Endothelial cell of umbilical vein (primary cell): Measurements from ENCODE around the gene C12orf57. TPM values are rescaled to one million over a fixed set of nuclear protein-coding genes. Genes with fewer than 3 reads are reported as not detected.

Experiments used
- BruUV-seq: library from RNA; stranded (reverse); fragments of 400-500 nt; replicated peaks from 2 replicates; lab custom pipeline; 2021; lab: Mats Ljungman, UMichigan
- CTCF ChIA-PET: fragments of 300-600, 350-600 bp; sonication (Branson Sonifier 250); formaldehyde crosslinking; loops from one replicate; lab custom pipeline; 2021; ENCODE audit warnings: antibody characterized with exemption, inconsistent platforms; lab: Charles Lee
- POLR2A ChIA-PET: fragments of 300-600, 350-600 bp; sonication (Branson Sonifier 250); formaldehyde crosslinking; loops from one replicate; lab custom pipeline; 2021; ENCODE audit warnings: antibody characterized with exemption, inconsistent platforms; lab: Charles Lee
- DNase-seq: peaks from one replicate; pipeline ENCODE4 v3.0.0-alpha.2; 2011; ENCODE audit warnings: low read depth, low spot score
- FAIRE-seq: peaks from 2 replicates; lab custom pipeline; 2011; peaks lifted over from hg19 to GRCh38; lab: Jason Lieb, UNC
- H2AFZ ChIP-seq: 2 replicates; pipeline ENCODE4 v1.6.0; 2012; ENCODE audit warnings: low read depth, low read length, control low read depth, inconsistent platforms
- H3K27ac ChIP-seq: 2 replicates; pipeline ENCODE4 v1.5.1; 2011; ENCODE audit warnings: low read depth, mild to moderate bottlenecking, control low read depth, low read length, moderate library complexity; ENCODE audit not compliant: insufficient read depth
- H3K27me3 ChIP-seq, 2 experiments: 2 replicates each; pipeline versions ENCODE4 v1.6.0 to v1.6.1; 2011; ENCODE audit warnings: low read length in 2 of 2, mixed read lengths in 1 of 2; ENCODE audit not compliant: control insufficient read depth in 2 of 2, insufficient read depth in 2 of 2
- H3K36me3 ChIP-seq, 2 experiments: 2 replicates in 1 of 2; 3 replicates in 1 of 2; pipeline ENCODE4 v1.5.1; 2011; ENCODE audit warnings: low read length in 2 of 2, mild to moderate bottlenecking in 1 of 2, moderate library complexity in 1 of 2; ENCODE audit not compliant: control insufficient read depth in 2 of 2, insufficient read depth in 2 of 2; ENCODE audit errors: extremely low read depth in 1 of 2
- H3K4me1 ChIP-seq: 3 replicates; pipeline ENCODE4 v1.5.1; 2011; ENCODE audit warnings: mild to moderate bottlenecking, low read length; ENCODE audit not compliant: control insufficient read depth, insufficient read depth; ENCODE audit errors: extremely low read depth
- H3K4me2 ChIP-seq: 2 replicates; pipeline ENCODE4 v1.6.1; 2011; ENCODE audit warnings: low read length, control low read depth, mixed read lengths; ENCODE audit not compliant: insufficient read depth
- H3K4me3 ChIP-seq, 3 experiments: fragments of 200-600 bp in 1 of 3; sonication (generic), shearing (Covaris generic) in 1 of 3; replicated peaks in 1 of 3; 2 replicates each; pipeline ENCODE4 v1.5.1; 2011 to 2016; ENCODE audit warnings: control low read depth in 3 of 3, low read length in 3 of 3, mild to moderate bottlenecking in 2 of 3, inconsistent platforms in 1 of 3, low read depth in 1 of 3, moderate library complexity in 1 of 3; ENCODE audit not compliant: insufficient read depth in 1 of 3
- H3K79me2 ChIP-seq: 2 replicates; pipeline ENCODE4 v1.6.0; 2012; ENCODE audit warnings: low read length, inconsistent platforms; ENCODE audit not compliant: control insufficient read depth, insufficient read depth
- H3K9ac ChIP-seq: replicated peaks from 2 replicates; pipeline ENCODE3; 2011; ENCODE audit warnings: low read length, control low read depth; ENCODE audit not compliant: insufficient read depth; ENCODE audit errors: extremely low read depth
- H3K9me1 ChIP-seq: replicated peaks from 3 replicates; pipeline ENCODE4 v1.6.0; 2011; ENCODE audit warnings: mild to moderate bottlenecking, low read length; ENCODE audit not compliant: control insufficient read depth, insufficient read depth; ENCODE audit errors: extremely low read depth
- H3K9me3 ChIP-seq: replicated peaks from 2 replicates; pipeline ENCODE4 v1.5.1; 2012; ENCODE audit warnings: low read length, inconsistent platforms; ENCODE audit not compliant: control insufficient read depth, insufficient read depth
- H4K20me1 ChIP-seq: replicated peaks from 2 replicates; pipeline ENCODE3; 2011; ENCODE audit warnings: mild to moderate bottlenecking, low read length; ENCODE audit not compliant: control insufficient read depth, insufficient read depth; ENCODE audit errors: extremely low read depth
- CTCF ChIP-seq, 2 donors: IDR thresholded peaks; 1 replicate in 1 of 2; 2 replicates in 1 of 2; pipeline ENCODE4 v1.5.1; 2011; ENCODE audit warnings: low read length in 2 of 2, mild to moderate bottlenecking in 2 of 2, moderate library complexity in 2 of 2, control low read depth in 1 of 2, inconsistent platforms in 1 of 2, low read depth in 1 of 2; ENCODE audit not compliant: insufficient read depth in 1 of 2; ENCODE audit errors: extremely low read depth in 1 of 2
- EZH2 ChIP-seq: IDR thresholded peaks from 2 replicates; pipeline ENCODE4 v1.6.1; 2012; ENCODE audit warnings: borderline replicate concordance, low read depth, mild to moderate bottlenecking, moderate library complexity, low read length, inconsistent platforms; ENCODE audit not compliant: severe bottlenecking
- FOS ChIP-seq: IDR thresholded peaks from 2 replicates; pipeline ENCODE4 v1.6.1; 2011; ENCODE audit warnings: mild to moderate bottlenecking, low read length, moderate library complexity, borderline replicate concordance; ENCODE audit not compliant: insufficient read depth
- GATA2 ChIP-seq: IDR thresholded peaks from 2 replicates; pipeline ENCODE4 v1.7.0; 2011; ENCODE audit warnings: low read depth, mild to moderate bottlenecking, moderate library complexity, mixed read lengths, low read length; ENCODE audit not compliant: insufficient read length, insufficient read depth
- JUN ChIP-seq: IDR thresholded peaks from 2 replicates; pipeline ENCODE4 v1.6.1; 2011; ENCODE audit warnings: borderline replicate concordance, low read depth; ENCODE audit not compliant: insufficient read length, insufficient read depth
- MAX ChIP-seq: IDR thresholded peaks from 2 replicates; pipeline ENCODE4 v1.6.1; 2011; ENCODE audit not compliant: insufficient read depth, insufficient read length
- MYC ChIP-seq: IDR thresholded peaks from one replicate; pipeline ENCODE4 v1.6.1; 2011; ENCODE audit warnings: mild to moderate bottlenecking, low read depth, low read length
- POLR2A ChIP-seq: IDR thresholded peaks from 2 replicates; pipeline ENCODE4 v1.6.1; 2012; ENCODE audit warnings: low read depth, mild to moderate bottlenecking, control low read depth, low read length
- POLR2AphosphoS5 ChIP-seq: IDR thresholded peaks from 2 replicates; pipeline ENCODE4 v1.6.1; 2012; ENCODE audit warnings: low read depth, mild to moderate bottlenecking, control low read depth, low read length, moderate library complexity; ENCODE audit not compliant: insufficient read depth
- dilution Hi-C: fragments of 300-500 bp; cut with MboI; formaldehyde crosslinking; loops from one replicate; pipeline ENCODE4 v1.15.0; 2019; ENCODE audit warnings: low sequenced_read_pairs; ENCODE audit not compliant: extremely low pct_ligation_motif_present
- intact Hi-C: fragments of 100-400 bp; cut with micrococcal nuclease; formaldehyde crosslinking; loops from one replicate; pipeline ENCODE4 v1.10.0; 2022
- polyA plus RNA-seq, 4 experiments: library from polyadenylated mRNA; depleted of rRNA in 3 of 4; stranded (reverse) in 3 of 4; unstranded in 1 of 4; fragments of >200 nt; gene quantifications; 2 replicates each; pipeline versions ENCODE4 v1.2.1 to v1.2.3, GENCODE V29; 2011 to 2012; ENCODE audit warnings: missing spikeins in 1 of 4
- total RNA-seq: library from RNA; stranded (reverse); gene quantifications from 2 replicates; pipeline ENCODE4 v1.2.3, GENCODE V29; 2021

The C12orf57 gene
- total and polyA plus RNA-seq, 2 donors (not counting 3 experiments of a cell fraction or from before 2014, with no cell fraction given) = 167 to 729 TPM

DNA sequence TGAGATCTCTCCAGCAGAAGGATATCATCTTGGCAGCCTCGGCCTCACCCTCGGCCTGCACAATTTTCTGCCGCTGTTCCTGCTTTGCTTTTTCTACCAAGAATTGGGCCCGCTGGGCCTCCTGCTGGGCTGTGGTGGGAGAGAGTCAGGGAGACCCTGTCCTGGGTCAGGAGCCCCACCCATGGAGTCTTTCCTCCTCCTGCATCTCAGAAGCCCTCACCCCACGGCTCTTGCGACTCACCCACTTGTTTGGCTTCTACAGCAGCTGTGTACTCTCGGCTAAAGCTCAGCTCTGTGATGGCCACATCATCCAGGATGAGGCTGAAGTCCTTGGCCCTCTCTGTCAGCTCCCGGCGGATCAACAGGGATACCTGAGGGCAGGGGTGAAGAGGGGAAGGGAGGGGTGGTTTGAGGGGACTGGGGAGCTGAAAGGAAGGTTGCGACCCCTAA lies 23.9 kb downstream of the C12orf57 start:
- Histone ChIP-seq H3K9ac (no peak overlapping the region), H3K9me1 (no peaks in the 10 kb centered on the region), H3K9me3 (no peaks in the 10 kb centered on the region), H3K36me3 (peaks cover 13 to 30% of the 10 kb centered on the region in 2 experiments), H3K27ac (no peak overlapping the region), H3K4me3 (no peak overlapping the region), H4K20me1 (no peaks in the 10 kb centered on the region), H3K27me3 (no peaks in the 10 kb centered on the region), H2AFZ (no peak overlapping the region), H3K4me1 (peaks cover 16% of the 10 kb centered on the region), H3K79me2 (peaks cover 50% of the 10 kb centered on the region), H3K4me2 (no peak overlapping the region)
- ChIA-PET CTCF (interaction anchor here (1.0 to 2.2 kb wide), 3 partner anchors 23 to 98 kb away, joined by 4 to 13 read pairs (median 6); partner anchors contain the start of genes C12orf57 and RNU7-1), POLR2A (interaction anchor here (0.6 kb wide), 1 partner anchor 58 kb away, joined by 3 read pairs; no protein-coding TSS in a partner anchor)
- FAIRE-seq (no peak), DNase-seq (no peak)
- TF ChIP-seq EZH2 (no peak), JUN (no peak)
- intact Hi-C loops (no loop called here), dilution Hi-C loops (no loop called here)
- BruUV-seq = no TSS peak

DNA sequence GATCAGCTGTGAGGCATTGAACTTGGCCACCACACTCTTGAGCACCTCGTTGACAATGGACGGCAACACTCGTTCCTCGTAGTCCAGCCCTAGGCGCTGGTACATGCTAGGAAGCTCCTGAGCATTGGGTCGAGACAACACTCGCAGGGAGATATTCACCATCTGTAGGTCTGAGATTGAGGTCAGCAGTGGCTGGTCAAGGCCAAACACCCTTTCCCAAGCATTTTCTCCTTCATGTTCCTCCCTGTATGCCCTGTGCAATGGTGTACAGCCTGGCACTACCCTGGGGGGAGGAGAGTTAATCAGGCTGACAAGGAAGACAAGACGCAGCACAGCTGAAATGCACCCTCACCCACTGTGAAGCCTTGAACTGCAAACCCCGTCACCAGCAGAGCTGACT lies 24.6 kb downstream of the C12orf57 start:
- H3K4me3 ChIP-seq = no peak overlapping the region
- peaks cover 54% of the 10 kb centered on the region for H3K79me2 ChIP-seq
- peaks cover 13 to 30% of the 10 kb centered on the region in 2 experiments for H3K36me3 ChIP-seq
- no TSS peak for BruUV-seq
- H3K9me1 ChIP-seq = no peaks in the 10 kb centered on the region
- H3K4me1 ChIP-seq = peaks cover 16% of the 10 kb centered on the region
- POLR2A ChIA-PET = interaction anchor here (0.9 to 1.6 kb wide), 2 partner anchors 25 to 221 kb away, joined by 4 to 5 read pairs; partner anchors contain the start of genes C12orf57 and RNU7-1
- no peak overlapping the region for H3K27ac ChIP-seq
- no peak overlapping the region for H3K9ac ChIP-seq
- H3K4me2 ChIP-seq = peak overlapping the region; percentile 88
- CTCF ChIA-PET = interaction anchor here (1.0 to 2.2 kb wide), 4 partner anchors 24 to 99 kb away, joined by 3 to 13 read pairs (median 5); partner anchors contain the start of genes C12orf57 and RNU7-1
- H4K20me1 ChIP-seq = no peaks in the 10 kb centered on the region
- H3K27me3 ChIP-seq = no peaks in the 10 kb centered on the region
- intact Hi-C loops = no loop called here
- H2AFZ ChIP-seq = no peak overlapping the region
- FAIRE-seq (no peak), DNase-seq (no peak)
- no peaks in the 10 kb centered on the region for H3K9me3 ChIP-seq
- TF ChIP-seq POLR2AphosphoS5 (no peak), POLR2A (no peak), EZH2 (no peak), GATA2 (no peak), JUN (no peak), MYC (no peak), MAX (no peak), CTCF (IDR thresholded peaks at IDR 0.05; ENCODE audit: extremely low read depth in 1 of 2, insufficient read depth in 1 of 2, low read depth in 1 of 2, low read length in 2 of 2) (no peak), FOS (no peak)
- dilution Hi-C loops = no loop called here
